GM18526 (cell line): ENCODE measurements around the gene TST.

Source experiments
- POLR2A ChIP-seq: IDR thresholded peaks from 3 replicates; pipeline ENCODE4 v1.6.1; 2011; ENCODE audit not compliant: insufficient read length; ENCODE audit errors: extremely low read depth

The TST gene

GRCh38 chr22:37014835-37015586 is 4.2 kb downstream of the TST start:
- no peak for TF ChIP-seq POLR2A

DNA sequence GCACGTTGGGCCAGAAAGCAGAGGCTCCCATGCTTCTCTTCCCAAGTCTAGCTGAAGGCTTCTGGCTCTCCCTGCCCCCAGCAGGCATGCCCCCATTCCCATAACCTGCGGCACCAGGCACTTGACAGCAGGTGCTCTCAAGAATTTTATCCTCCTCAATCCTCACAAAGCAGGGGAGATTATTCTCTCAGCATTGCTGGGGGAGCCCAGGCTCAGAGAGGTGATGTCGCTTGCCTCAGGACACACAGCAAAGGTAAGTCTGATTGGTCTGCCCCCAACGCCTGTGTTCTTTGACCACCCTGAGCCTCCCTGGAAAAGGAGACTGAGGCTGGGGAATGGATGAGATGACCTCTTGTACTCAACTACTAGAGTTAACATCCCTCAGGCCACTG is 4.8 kb downstream of the TST start:
- no peak for TF ChIP-seq POLR2A

- TF ChIP-seq POLR2A = no peak
Observed at GRCh38 chr22:37012956-37013355, 6.3 kb downstream of the TST start.

GRCh38 chr22:37012262-37012904 is 6.9 kb downstream of the TST start:
- no peak for TF ChIP-seq POLR2A

DNA sequence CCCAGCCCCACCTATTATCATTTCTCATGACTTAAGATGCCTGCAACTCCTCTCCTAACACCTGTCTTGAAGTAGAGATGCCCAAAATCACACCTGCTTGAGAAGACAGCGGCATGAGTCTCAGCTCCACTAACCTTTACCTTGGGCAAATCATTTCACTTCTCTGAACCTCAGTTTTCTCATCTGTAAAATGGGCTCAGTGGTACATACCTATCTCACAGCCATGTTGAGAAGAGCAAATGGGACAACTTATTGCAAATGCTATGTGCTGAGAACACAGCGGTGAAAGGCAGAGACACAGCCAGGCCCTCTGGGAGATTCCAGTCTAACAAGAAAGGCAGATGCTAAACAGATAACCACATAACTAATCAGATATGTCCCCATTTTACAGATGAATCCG is 7.8 kb downstream of the TST start:
- TF ChIP-seq POLR2A = no peak

GRCh38 chr22:37010976-37011375 is 8.3 kb downstream of the TST start:
- TF ChIP-seq POLR2A = no peak

- no peak for TF ChIP-seq POLR2A
Observed at GRCh38 chr22:37010174-37010573, 9.1 kb downstream of the TST start.

GRCh38 chr22:37009490-37009889 is 9.8 kb downstream of the TST start:
- no peak for TF ChIP-seq POLR2A

DNA sequence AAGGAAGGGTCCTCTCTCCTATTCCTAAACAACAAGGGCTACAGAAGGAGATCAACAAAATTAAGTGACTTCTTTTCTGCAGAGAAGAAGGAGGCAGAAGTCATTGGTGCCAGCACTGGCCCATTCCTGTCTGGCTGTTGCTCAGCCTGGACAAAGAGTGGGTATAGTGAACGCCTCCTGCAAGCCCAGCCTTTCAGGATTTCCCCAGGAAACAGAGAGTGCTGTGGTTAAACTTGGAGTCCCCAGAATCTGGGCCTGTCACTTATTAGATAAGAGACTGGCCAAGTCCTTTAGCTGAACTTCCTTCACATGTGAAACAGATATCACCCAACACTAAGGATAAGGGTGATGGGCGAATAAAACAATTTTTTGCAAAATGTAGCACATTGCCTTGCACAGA is 10.9 kb downstream of the TST start:
- TF ChIP-seq POLR2A = no peak

DNA sequence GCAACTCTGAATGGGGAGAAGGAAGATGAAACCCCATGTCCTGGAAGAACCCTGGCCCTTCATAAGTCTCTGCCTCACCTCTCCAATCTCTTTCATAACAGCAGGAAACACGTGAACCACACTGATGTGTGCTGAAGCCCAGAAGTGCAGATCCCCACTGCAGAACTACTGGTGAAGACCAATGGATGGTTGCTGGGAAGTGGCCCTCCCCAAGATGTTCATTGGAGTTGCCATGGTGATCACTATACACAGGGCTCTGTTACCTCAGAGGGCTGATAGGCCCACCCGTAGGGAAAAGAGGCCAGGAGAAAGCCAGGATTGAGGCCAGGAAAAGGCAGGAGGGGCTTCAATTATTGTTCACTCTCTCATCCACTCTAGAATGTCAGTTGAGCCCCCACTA is 11.6 kb downstream of the TST start:
- no peak for TF ChIP-seq POLR2A

- no peak for TF ChIP-seq POLR2A
Observed at GRCh38 chr22:37002633-37003032, 16.6 kb downstream of the TST start.

DNA sequence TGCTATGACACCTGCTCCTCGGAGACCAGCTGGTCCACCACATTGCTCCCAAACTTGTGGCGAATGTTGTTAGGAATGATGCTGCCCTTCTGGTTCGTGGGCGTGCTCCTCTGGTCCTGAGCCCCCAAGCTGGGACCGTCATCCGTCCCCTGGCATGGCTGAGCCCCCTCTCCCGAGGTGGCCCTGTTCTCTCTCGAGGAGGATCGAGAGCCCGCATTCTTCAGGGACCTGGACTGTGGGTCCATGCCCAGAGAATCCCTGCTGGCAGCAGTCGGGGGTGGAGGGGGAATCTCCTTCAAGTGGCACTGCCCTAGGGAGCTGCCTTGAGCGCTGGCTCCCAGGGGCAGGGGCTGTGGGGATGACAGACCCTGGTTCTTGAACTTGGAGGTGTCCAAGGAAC is 17.4 kb downstream of the TST start:
- TF ChIP-seq POLR2A = no peak

GRCh38 chr22:37000676-37001534 is 18.3 kb downstream of the TST start:
- no peak for TF ChIP-seq POLR2A

DNA sequence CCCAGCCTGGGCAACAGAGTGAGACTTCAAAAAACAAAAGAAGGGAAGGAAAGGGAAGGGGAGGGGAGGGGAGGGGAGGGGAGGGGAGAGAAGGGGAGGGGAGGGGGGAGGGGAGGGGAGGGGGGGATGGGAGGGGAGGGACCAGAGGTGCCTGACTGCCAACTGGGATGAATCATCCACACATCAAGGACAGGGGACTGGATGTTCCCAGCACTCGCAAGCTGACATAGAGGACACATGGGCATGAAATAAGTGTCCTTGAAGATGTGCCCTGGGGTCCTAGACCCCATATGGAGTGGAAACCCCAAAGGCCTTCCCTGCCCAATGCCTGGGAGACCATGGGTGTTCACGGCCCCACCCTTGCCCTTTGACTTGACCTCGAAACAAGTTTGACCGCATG is 19.8 kb downstream of the TST start:
- TF ChIP-seq POLR2A = no peak

GRCh38 chr22:36998620-36999351 is 20.5 kb downstream of the TST start:
- no peak for TF ChIP-seq POLR2A

DNA sequence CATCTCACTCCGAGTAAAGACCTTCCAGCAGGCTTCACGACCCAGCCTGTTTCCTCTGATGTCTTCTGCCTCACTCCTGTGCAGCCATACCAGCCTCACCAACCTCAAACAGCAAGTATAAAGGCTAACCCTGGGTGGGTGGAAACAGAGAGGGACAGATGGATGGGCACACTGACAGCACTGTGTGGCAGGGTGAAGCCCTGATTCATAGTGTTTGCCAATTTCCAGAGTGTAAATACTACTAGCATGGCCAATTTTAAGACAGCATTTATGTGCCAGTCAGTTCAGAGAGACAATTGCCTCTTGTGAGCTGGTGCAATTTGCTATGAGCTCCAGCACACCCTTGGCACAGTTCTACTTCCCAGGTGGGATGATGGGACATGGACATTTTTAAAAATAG is 21.5 kb downstream of the TST start:
- TF ChIP-seq POLR2A = no peak

- no peak for TF ChIP-seq POLR2A
Observed at GRCh38 chr22:36991206-36991605, 28.0 kb downstream of the TST start.
